ENCODE measurements around the gene CAST.

Gene CAST

GRCh38 chr5:96716007-96716406 lies 53.8 kb downstream of the CAST start:
- DNase-seq (ENCODE audit: low read depth), result no peak
- no peak for TF ChIP-seq CTCF (IDR thresholded peaks at IDR 0.05; ENCODE audit: insufficient read depth, low read depth, low read length, missing control alignments)
- no peak overlapping the region for H3K4me3 ChIP-seq (ENCODE audit: low read length)

GRCh38 chr5:96716716-96717115 lies 54.5 kb downstream of the CAST start:
- no peak for TF ChIP-seq CTCF (IDR thresholded peaks at IDR 0.05; ENCODE audit: insufficient read depth, low read depth, low read length, missing control alignments)
- no peak overlapping the region for H3K4me3 ChIP-seq (ENCODE audit: low read length)
- DNase-seq (ENCODE audit: low read depth), result no peak

- TF ChIP-seq CTCF (IDR thresholded peaks at IDR 0.05; ENCODE audit: insufficient read depth, low read depth, low read length, missing control alignments), result no peak
- peak; percentile 70 for DNase-seq (ENCODE audit: low read depth)
- no peak overlapping the region for H3K4me3 ChIP-seq (ENCODE audit: low read length)
Measured at GRCh38 chr5:96717874-96718273, 55.7 kb downstream of the CAST start.

GRCh38 chr5:96718635-96719077 lies 56.5 kb downstream of the CAST start:
- peak; percentile 99 for DNase-seq (ENCODE audit: low read depth)
- H3K4me3 ChIP-seq (ENCODE audit: low read length), result no peak overlapping the region
- no peak for TF ChIP-seq CTCF (IDR thresholded peaks at IDR 0.05; ENCODE audit: insufficient read depth, low read depth, low read length, missing control alignments)

- DNase-seq (ENCODE audit: low read depth), result no peak
- peak; percentile 36 for TF ChIP-seq CTCF (IDR thresholded peaks at IDR 0.05; ENCODE audit: insufficient read depth, low read depth, low read length, missing control alignments)
- H3K4me3 ChIP-seq (ENCODE audit: low read length), result no peak overlapping the region
Measured at GRCh38 chr5:96720408-96720807, 58.2 kb downstream of the CAST start.

- TF ChIP-seq CTCF (IDR thresholded peaks at IDR 0.05; ENCODE audit: insufficient read depth, low read depth, low read length, missing control alignments), result no peak
- peak; percentile 38 for DNase-seq (ENCODE audit: low read depth)
- H3K4me3 ChIP-seq (ENCODE audit: low read length), result no peak overlapping the region
Measured at GRCh38 chr5:96721351-96721977, 59.3 kb downstream of the CAST start.

GRCh38 chr5:96725257-96725656 lies 63.1 kb downstream of the CAST start:
- no peak overlapping the region for H3K4me3 ChIP-seq (ENCODE audit: low read length)
- TF ChIP-seq CTCF (IDR thresholded peaks at IDR 0.05; ENCODE audit: insufficient read depth, low read depth, low read length, missing control alignments), result no peak
- no peak for DNase-seq (ENCODE audit: low read depth)
